ENCODE data around the gene ALDH5A1. TPM values are rescaled to one million over a fixed set of nuclear protein-coding genes. Genes with fewer than 3 reads are reported as not detected.

ALDH5A1 gene
- total RNA-seq, 1 donor from 2014 or later: 27.6 TPM

DNA sequence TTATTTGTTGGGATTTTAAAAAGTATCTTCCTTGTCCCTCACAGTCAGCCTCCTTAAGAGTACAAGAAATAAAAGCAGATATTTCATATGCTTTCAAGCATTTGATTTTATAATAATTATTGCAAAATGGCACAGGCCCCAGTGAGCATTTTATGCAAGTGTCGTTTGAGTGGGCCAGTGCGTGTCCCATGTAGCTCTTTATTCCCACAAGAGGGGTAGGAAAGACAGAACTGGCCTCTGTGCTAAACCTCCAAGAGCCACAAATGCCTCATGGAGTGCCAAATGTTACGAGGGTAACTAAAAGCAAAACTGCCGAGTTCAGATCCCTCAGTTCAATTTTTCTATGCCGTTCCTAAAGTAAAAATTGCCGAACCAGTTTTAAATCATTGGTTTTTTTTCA, 18.1 kb upstream of the ALDH5A1 start:
- no peak overlapping the region for H3K27ac ChIP-seq (replicated peaks)
- intact Hi-C loops (cut with micrococcal nuclease): no loop called here
- H3K9me3 ChIP-seq (replicated peaks): no peaks in the 10 kb centered on the region
- no peaks in the 10 kb centered on the region for H3K27me3 ChIP-seq (ENCODE audit: low read depth)
- H3K36me3 ChIP-seq: no peaks in the 10 kb centered on the region
- TF ChIP-seq, protein P1, sequence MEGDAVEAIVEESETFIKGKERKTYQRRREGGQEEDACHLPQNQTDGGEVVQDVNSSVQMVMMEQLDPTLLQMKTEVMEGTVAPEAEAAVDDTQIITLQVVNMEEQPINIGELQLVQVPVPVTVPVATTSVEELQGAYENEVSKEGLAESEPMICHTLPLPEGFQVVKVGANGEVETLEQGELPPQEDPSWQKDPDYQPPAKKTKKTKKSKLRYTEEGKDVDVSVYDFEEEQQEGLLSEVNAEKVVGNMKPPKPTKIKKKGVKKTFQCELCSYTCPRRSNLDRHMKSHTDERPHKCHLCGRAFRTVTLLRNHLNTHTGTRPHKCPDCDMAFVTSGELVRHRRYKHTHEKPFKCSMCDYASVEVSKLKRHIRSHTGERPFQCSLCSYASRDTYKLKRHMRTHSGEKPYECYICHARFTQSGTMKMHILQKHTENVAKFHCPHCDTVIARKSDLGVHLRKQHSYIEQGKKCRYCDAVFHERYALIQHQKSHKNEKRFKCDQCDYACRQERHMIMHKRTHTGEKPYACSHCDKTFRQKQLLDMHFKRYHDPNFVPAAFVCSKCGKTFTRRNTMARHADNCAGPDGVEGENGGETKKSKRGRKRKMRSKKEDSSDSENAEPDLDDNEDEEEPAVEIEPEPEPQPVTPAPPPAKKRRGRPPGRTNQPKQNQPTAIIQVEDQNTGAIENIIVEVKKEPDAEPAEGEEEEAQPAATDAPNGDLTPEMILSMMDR (IDR thresholded peaks at IDR 0.05; ENCODE audit: borderline replicate concordance): no peak
- H3K4me3 ChIP-seq: no peak overlapping the region
- DNase-seq: no peak
- H3K4me1 ChIP-seq: peaks cover 7% of the 10 kb centered on the region

DNA sequence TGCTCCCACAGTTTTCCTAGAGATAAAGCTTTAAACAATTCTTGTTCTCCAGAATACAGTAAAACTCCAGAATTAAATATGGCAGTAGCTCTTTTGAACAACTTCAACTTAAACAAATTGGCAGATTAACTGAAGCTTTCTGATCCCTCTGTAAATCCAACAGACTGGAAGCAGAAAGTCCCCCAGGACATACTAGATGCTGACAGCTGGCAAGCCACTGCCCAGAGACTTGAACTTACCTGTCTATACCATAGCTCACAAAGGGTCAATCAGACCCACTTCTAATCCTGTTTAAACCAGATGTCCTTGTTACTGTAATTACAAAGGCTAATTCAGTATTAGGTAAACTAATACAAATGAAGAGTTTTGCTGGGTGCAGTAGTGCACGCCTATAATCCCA, 17.7 kb upstream of the ALDH5A1 start:
- intact Hi-C loops (cut with micrococcal nuclease): no loop called here
- Histone ChIP-seq H3K27ac (replicated peaks) (no peak overlapping the region), H3K4me3 (no peak overlapping the region), H3K27me3 (ENCODE audit: low read depth) (no peaks in the 10 kb centered on the region), H3K9me3 (replicated peaks) (no peaks in the 10 kb centered on the region), H3K36me3 (no peaks in the 10 kb centered on the region), H3K4me1 (peaks cover 7% of the 10 kb centered on the region)
- DNase-seq: no peak
- TF ChIP-seq, protein P1 (IDR thresholded peaks at IDR 0.05; ENCODE audit: borderline replicate concordance): no peak

DNA sequence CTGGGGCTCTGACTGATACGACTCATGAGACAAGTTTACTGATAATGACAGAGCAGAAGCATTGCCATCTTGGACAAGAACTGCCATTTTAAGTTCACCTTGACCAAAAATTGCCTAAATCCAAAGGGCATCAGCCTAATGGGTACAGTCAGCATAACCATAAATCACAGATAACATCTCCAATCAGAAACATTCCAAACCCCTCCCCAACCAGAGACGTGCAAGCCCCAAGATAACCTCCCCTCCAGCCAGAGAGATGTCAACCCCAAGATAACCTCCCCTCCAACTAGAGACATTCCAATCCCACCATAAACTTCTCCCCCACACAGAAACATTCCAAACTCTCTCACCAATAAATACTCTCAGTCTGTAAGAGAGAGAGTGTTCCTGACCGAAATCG, 15.9 kb upstream of the ALDH5A1 start:
- TF ChIP-seq, protein P1 (IDR thresholded peaks at IDR 0.05; ENCODE audit: borderline replicate concordance): no peak
- H3K36me3 ChIP-seq: no peaks in the 10 kb centered on the region
- no peaks in the 10 kb centered on the region for H3K27me3 ChIP-seq (ENCODE audit: low read depth)
- peaks cover 7% of the 10 kb centered on the region for H3K4me1 ChIP-seq
- intact Hi-C loops (cut with micrococcal nuclease): no loop called here
- H3K27ac ChIP-seq (replicated peaks): no peak overlapping the region
- no peak for DNase-seq
- no peak overlapping the region for H3K4me3 ChIP-seq
- no peaks in the 10 kb centered on the region for H3K9me3 ChIP-seq (replicated peaks)

DNA sequence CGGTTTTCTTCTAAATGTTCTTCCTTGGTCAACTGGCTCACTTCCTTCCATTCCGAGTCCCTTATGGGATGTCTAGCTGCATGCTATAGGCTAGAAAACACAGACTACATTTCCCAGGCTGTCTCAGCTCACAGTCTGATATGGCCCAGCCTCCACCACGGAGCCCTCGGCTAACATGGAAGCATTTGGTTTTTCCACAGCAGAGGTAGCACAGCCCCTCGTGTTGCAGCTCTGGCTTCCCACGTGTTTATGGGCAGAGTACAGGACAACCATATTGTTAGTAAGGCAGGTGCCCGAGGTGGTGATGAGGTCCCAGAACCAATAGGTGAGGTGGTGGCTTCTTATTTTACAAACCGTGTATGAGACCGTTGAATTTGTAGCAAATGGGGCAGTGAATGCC, 14.1 kb upstream of the ALDH5A1 start:
- peaks cover 7% of the 10 kb centered on the region for H3K4me1 ChIP-seq
- intact Hi-C loops (cut with micrococcal nuclease): no loop called here
- no peak overlapping the region for H3K27ac ChIP-seq (replicated peaks)
- no peaks in the 10 kb centered on the region for H3K36me3 ChIP-seq
- no peak for DNase-seq
- H3K4me3 ChIP-seq: no peak overlapping the region
- H3K9me3 ChIP-seq (replicated peaks): no peaks in the 10 kb centered on the region
- TF ChIP-seq, protein P1 (IDR thresholded peaks at IDR 0.05; ENCODE audit: borderline replicate concordance): no peak
- H3K27me3 ChIP-seq (ENCODE audit: low read depth): no peaks in the 10 kb centered on the region

DNA sequence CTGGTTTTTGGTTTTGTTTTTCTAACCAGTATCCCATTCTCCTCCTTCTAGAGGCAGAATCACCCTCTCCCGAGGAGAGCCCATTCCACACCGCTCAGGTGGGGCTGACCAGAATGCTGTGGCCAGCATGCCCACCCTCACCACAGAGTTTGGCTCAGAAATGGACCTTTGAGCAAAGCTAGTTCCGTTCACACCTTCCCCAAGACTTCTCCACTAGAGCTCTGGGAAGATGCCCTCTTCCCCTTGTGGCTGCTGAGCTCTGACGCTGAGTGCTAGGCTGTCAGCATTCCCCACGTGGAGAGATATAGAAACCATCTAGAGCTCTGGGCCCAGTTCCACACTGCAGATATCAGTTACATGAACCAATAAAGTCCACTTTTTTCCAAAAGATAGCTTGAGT, 13.3 kb upstream of the ALDH5A1 start:
- no peak for DNase-seq
- H3K4me1 ChIP-seq: peaks cover 7% of the 10 kb centered on the region
- intact Hi-C loops (cut with micrococcal nuclease): no loop called here
- no peaks in the 10 kb centered on the region for H3K9me3 ChIP-seq (replicated peaks)
- no peaks in the 10 kb centered on the region for H3K27me3 ChIP-seq (ENCODE audit: low read depth)
- TF ChIP-seq, protein P1 (IDR thresholded peaks at IDR 0.05; ENCODE audit: borderline replicate concordance): no peak
- H3K36me3 ChIP-seq: no peaks in the 10 kb centered on the region
- H3K4me3 ChIP-seq: no peak overlapping the region
- H3K27ac ChIP-seq (replicated peaks): no peak overlapping the region
